Activated B cell treated with CpG ODN at 0.5 μM for 24 hours (primary cell): ENCODE measurements around the gene SH3PXD2B. TPM values are rescaled to one million over a fixed set of nuclear protein-coding genes. Genes with fewer than 3 reads are reported as not detected.
"Not testable (repeated sequence)": the region's sequence is repeated elsewhere in the genome, so short reads cannot be mapped to it uniquely, and the experiment has no call there.

Experiments
- ATAC-seq: fragments of 200-7000 bp; cut with Tn5 transposase; one replicate; pipeline ENCODE4 v1.10.0; 2021; ENCODE audit warnings: low read depth, mild to moderate bottlenecking, moderate library complexity
- CTCF ChIA-PET: fragments of 350-600 bp; sonication (Branson Sonifier 250); formaldehyde crosslinking; loops from one replicate; lab custom pipeline; 2021; ENCODE audit warnings: antibody characterized with exemption; lab: Charles Lee
- POLR2A ChIA-PET: fragments of 350-600 bp; sonication (Branson Sonifier 250); formaldehyde crosslinking; loops from one replicate; lab custom pipeline; 2021; ENCODE audit warnings: antibody characterized with exemption; lab: Charles Lee
- DNase-seq: peaks from one replicate; pipeline ENCODE4 v3.0.0; 2022
- H3K27ac Mint-ChIP-seq: one replicate; pipeline ENCODE4 v1.8.0; 2020; ENCODE audit warnings: mixed read lengths
- H3K27me3 Mint-ChIP-seq: one replicate; pipeline ENCODE4 v1.8.0; 2021; ENCODE audit warnings: mixed read lengths
- H3K36me3 Mint-ChIP-seq: one replicate; pipeline ENCODE4 v1.8.0; 2021; ENCODE audit warnings: low read depth, mixed read lengths
- H3K4me1 Mint-ChIP-seq: one replicate; pipeline ENCODE4 v1.8.0; 2021; ENCODE audit warnings: mixed read lengths
- H3K4me3 Mint-ChIP-seq: one replicate; pipeline ENCODE4 v1.8.0; 2020; ENCODE audit warnings: mild to moderate bottlenecking, mixed read lengths
- H3K9me3 Mint-ChIP-seq: one replicate; pipeline ENCODE4 v1.8.0; 2020; ENCODE audit warnings: mixed read lengths
- CTCF ChIP-seq: fragments of 200-600 bp; IDR thresholded peaks from one replicate; pipeline ENCODE4 v1.8.0; 2022; ENCODE audit warnings: antibody characterized with exemption, mild to moderate bottlenecking
- intact Hi-C: fragments of 100-400 bp; cut with micrococcal nuclease; formaldehyde crosslinking; loops from one replicate; pipeline ENCODE4 v1.15.1; 2024
- total RNA-seq: library from RNA; stranded (reverse); gene quantifications from 2 replicates; pipeline ENCODE4 v1.2.3, GENCODE V29; 2022

SH3PXD2B gene
- total RNA-seq, 1 donor from 2014 or later: 0.02 TPM

DNA sequence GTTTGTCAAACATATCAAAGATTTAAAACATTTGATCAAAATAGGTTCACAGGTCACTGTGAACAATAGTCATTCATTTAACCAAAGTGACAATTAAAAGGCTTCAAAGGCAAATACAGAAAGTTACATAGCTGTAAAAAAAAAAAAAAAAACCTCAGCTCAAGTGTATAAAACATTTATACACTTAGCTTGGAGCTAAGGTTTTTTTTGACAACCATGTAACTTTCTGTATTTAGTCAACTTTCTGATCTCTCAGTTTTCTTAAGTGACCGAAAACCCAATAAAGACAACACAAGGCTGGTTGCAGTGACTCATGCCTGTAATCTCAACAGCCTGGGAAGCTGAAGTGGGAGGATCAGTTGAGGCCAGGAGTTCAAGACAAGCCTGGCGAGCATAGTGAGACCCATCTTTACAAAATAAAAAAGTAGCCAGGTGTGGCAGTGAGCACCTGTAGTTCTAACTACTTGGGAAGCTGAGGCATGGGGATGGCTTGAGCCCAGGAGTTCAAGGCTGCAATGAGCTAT is 154.3 kb downstream of the SH3PXD2B start:
- H3K27ac Mint-ChIP-seq: no peak overlapping the region
- POLR2A ChIA-PET: no interaction called here
- H3K9me3 Mint-ChIP-seq: no peaks in the 10 kb centered on the region
- H3K4me3 Mint-ChIP-seq: no peak overlapping the region
- intact Hi-C loops: no loop called here
- no peaks in the 10 kb centered on the region for H3K36me3 Mint-ChIP-seq
- ATAC-seq (no peak), DNase-seq (no peak)
- peaks cover 9% of the 10 kb centered on the region for H3K27me3 Mint-ChIP-seq
- CTCF ChIA-PET: no interaction called here
- no peak for TF ChIP-seq CTCF
- no peaks in the 10 kb centered on the region for H3K4me1 Mint-ChIP-seq

- Mint-ChIP-seq H3K36me3 (no peaks in the 10 kb centered on the region), H3K9me3 (no peaks in the 10 kb centered on the region), H3K27me3 (peaks cover 3% of the 10 kb centered on the region), H3K4me1 (peaks cover 2% of the 10 kb centered on the region), H3K4me3 (no peak overlapping the region), H3K27ac (no peak overlapping the region)
- DNase-seq (no peak), ATAC-seq (no peak)
- intact Hi-C loops: loop anchor here (5.0 kb wide), 1 partner anchor 238 kb away; no protein-coding TSS in a partner anchor
- POLR2A ChIA-PET: no interaction called here
- no peak for TF ChIP-seq CTCF
- CTCF ChIA-PET: no interaction called here
These were observed 159.5 kb downstream of the SH3PXD2B start for GRCh38 chr5:172294831-172295230.

- intact Hi-C loops: loop anchor here (1.0 to 5.0 kb wide), 8 partner anchors 106 to 876 kb away; partner anchors contain the start of gene STK10
- no peaks in the 10 kb centered on the region for H3K9me3 Mint-ChIP-seq
- peaks cover 2% of the 10 kb centered on the region for H3K4me1 Mint-ChIP-seq
- no peak for DNase-seq
- no peaks in the 10 kb centered on the region for H3K36me3 Mint-ChIP-seq
- no peak for TF ChIP-seq CTCF
- no peak overlapping the region for H3K27ac Mint-ChIP-seq
- no peak overlapping the region for H3K4me3 Mint-ChIP-seq
- CTCF ChIA-PET: interaction anchor here (0.7 to 2.3 kb wide), 17 partner anchors 9 to 875 kb away, joined by 3 to 16 read pairs (median 4); partner anchors contain the start of genes FGF18 and STK10
- peaks cover 3% of the 10 kb centered on the region for H3K27me3 Mint-ChIP-seq
- POLR2A ChIA-PET: interaction anchor here (1.0 kb wide), 1 partner anchor 11 kb away, joined by 3 read pairs; no protein-coding TSS in a partner anchor
- ATAC-seq: no peak
These were observed 160.5 kb downstream of the SH3PXD2B start for GRCh38 chr5:172293745-172294342.

DNA sequence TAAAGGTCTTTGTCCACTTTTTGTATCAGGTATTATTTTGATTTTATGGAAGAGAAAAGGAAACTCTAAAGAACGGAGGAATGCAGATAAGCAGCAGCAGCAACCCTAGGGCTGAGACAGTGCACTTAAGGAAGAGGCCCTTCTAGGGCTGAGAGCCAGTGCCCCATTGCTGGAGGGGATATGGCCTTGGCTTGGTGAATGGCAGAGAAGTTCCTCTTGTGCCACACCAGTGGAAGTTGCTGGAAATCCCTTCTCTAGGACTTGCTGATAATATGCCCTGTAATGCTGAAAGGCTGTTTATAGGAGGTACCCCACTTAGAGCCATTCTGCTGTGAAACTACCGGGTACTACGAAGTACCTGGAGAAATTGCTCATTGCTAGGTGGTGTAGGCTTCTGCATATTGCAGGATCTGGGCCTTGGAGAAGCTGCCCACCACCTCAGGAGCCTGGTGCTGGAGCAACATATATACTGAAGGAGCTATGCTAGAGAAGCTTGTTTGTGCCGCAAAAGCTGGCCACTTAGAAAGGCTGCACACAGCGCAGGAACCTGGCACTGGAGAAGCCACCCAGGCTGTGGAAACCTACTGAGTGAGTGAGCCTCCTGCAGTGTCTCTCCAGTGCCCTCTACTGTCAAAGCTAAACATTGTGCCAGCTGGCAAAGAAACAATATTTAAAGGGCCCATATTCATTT is 161.1 kb downstream of the SH3PXD2B start:
- H3K27ac Mint-ChIP-seq: no peak overlapping the region
- no peaks in the 10 kb centered on the region for H3K9me3 Mint-ChIP-seq
- ChIA-PET POLR2A (interaction anchor here (1.0 kb wide), 1 partner anchor 10 kb away, joined by 3 read pairs; no protein-coding TSS in a partner anchor), CTCF (interaction anchor here (0.7 to 2.3 kb wide), 17 partner anchors 8 to 874 kb away, joined by 3 to 16 read pairs (median 4); partner anchors contain the start of genes FGF18 and STK10)
- DNase-seq: peak; percentile 21
- ATAC-seq: peak; percentile 100
- H3K27me3 Mint-ChIP-seq: peaks cover 3% of the 10 kb centered on the region
- H3K4me3 Mint-ChIP-seq: no peak overlapping the region
- TF ChIP-seq CTCF: peak; percentile 67
- no peaks in the 10 kb centered on the region for H3K36me3 Mint-ChIP-seq
- peaks cover 2% of the 10 kb centered on the region for H3K4me1 Mint-ChIP-seq
- intact Hi-C loops: loop anchor here (1.0 to 5.0 kb wide), 8 partner anchors 105 to 875 kb away; partner anchors contain the start of gene STK10

DNA sequence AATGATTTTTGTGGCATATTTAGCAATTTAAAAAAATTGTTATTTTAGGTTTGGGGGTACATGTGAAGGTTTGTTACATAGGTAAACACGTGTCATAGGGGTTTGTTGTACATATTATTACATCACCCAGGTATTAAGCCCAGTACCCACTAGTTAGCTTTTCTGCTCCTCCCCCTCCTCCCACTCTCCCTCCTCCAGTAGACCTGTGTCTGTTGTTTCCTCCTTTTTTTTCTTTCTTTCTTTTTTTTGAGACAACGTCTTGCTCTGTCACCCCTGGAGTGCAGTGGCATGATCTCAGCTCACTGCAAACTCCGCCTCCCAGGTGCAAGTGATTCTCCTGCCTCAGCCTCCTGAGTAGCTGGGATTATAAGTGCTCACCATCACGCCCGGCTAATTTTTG is 162.5 kb downstream of the SH3PXD2B start:
- not testable (repeated sequence) for H3K27me3 Mint-ChIP-seq, H3K9me3 Mint-ChIP-seq, H3K4me1 Mint-ChIP-seq, H3K4me3 Mint-ChIP-seq, H3K36me3 Mint-ChIP-seq, ATAC-seq, DNase-seq, H3K27ac Mint-ChIP-seq
- CTCF ChIA-PET: interaction anchor here (1.1 to 1.6 kb wide), 2 partner anchors 103 to 186 kb away, joined by 4 read pairs; partner anchors contain the start of gene STK10
- intact Hi-C loops: loop anchor here (2.0 to 5.0 kb wide), 2 partner anchors 235 to 405 kb away; no protein-coding TSS in a partner anchor
- POLR2A ChIA-PET: interaction anchor here (0.6 kb wide), 1 partner anchor 118 kb away, joined by 7 read pairs; no protein-coding TSS in a partner anchor
